Measurements from ENCODE around the gene FAM174B. TPM values are rescaled to one million over a fixed set of nuclear protein-coding genes. Genes with fewer than 3 reads are reported as not detected.

Gene FAM174B
- total and polyA plus RNA-seq, 8 donors = 26.0 to 122 (median 64.7) TPM

DNA sequence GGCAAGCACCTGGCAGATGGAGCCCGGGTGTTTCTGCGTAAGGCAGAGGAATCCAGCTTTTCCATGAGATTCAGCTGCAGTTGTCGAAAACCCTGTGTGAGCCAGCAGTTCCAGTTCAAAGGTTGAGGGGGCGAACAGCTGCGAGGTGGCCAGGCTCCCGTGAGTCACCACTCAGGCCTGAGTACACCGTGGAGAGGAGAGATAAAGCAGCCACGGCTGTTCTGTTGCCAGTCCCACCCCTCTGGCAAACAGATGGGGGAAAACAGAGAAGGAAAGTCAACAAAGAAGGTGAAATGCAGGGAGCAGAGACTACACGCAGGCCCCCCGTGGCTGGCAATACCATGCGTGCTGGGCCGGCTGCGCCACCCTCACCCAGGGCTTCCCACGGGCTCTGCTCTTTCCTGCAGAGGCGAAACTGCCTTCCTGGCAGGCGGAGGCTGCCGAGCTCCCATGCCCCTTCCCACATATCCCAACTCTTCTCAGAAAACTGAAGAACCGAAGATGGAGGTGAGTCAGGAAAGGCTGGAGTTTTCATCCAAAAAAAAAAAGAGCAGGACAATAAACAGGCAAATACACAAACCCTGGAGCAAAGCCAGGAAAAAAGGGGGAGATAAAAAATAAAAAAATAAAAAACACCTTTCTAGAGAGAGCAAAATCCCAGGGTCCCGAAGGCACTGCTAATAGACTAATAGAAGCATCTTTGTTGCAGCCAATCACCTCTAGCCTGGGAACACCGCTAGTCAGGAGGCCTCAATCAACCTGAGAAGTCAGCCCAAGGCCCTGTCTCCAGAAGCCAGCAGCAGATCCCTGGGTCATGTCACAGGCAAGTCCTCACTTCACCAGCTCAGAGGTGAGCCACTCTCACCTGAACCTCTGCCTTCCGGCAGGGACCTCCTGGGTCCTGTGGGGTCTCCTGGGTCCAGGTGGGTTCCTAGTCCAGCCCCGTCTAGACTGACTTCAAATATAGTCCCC, 37.7 kb downstream of the FAM174B start:
- peak; percentile 83 to 91 (median 86) for ATAC-seq
- H3K36me3 ChIP-seq = peaks cover 0 to 8% (median 0%) of the 10 kb centered on the region in 3 donors
- FAIRE-seq = no peak
- TF ChIP-seq, protein P1, sequence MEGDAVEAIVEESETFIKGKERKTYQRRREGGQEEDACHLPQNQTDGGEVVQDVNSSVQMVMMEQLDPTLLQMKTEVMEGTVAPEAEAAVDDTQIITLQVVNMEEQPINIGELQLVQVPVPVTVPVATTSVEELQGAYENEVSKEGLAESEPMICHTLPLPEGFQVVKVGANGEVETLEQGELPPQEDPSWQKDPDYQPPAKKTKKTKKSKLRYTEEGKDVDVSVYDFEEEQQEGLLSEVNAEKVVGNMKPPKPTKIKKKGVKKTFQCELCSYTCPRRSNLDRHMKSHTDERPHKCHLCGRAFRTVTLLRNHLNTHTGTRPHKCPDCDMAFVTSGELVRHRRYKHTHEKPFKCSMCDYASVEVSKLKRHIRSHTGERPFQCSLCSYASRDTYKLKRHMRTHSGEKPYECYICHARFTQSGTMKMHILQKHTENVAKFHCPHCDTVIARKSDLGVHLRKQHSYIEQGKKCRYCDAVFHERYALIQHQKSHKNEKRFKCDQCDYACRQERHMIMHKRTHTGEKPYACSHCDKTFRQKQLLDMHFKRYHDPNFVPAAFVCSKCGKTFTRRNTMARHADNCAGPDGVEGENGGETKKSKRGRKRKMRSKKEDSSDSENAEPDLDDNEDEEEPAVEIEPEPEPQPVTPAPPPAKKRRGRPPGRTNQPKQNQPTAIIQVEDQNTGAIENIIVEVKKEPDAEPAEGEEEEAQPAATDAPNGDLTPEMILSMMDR (IDR thresholded peaks at IDR 0.05) = no peak
- peak; percentile 75 to 93 (median 90) for DNase-seq
- no peaks in the 10 kb centered on the region for H3K9me3 ChIP-seq
- 36% methylated on average over 22 of the region's 22 CpGs for WGBS, 2 donors
- intact Hi-C loops (cut with DNase I) = no loop called here
- H3K4me1 ChIP-seq = peaks cover 48 to 69% (median 62%) of the 10 kb centered on the region in 3 donors
- no peak overlapping the region for H3K4me3 ChIP-seq
- peak overlapping the region; percentile 60 to 80 (median 76) for H3K27ac ChIP-seq
- no peaks in the 10 kb centered on the region for H3K27me3 ChIP-seq

DNA sequence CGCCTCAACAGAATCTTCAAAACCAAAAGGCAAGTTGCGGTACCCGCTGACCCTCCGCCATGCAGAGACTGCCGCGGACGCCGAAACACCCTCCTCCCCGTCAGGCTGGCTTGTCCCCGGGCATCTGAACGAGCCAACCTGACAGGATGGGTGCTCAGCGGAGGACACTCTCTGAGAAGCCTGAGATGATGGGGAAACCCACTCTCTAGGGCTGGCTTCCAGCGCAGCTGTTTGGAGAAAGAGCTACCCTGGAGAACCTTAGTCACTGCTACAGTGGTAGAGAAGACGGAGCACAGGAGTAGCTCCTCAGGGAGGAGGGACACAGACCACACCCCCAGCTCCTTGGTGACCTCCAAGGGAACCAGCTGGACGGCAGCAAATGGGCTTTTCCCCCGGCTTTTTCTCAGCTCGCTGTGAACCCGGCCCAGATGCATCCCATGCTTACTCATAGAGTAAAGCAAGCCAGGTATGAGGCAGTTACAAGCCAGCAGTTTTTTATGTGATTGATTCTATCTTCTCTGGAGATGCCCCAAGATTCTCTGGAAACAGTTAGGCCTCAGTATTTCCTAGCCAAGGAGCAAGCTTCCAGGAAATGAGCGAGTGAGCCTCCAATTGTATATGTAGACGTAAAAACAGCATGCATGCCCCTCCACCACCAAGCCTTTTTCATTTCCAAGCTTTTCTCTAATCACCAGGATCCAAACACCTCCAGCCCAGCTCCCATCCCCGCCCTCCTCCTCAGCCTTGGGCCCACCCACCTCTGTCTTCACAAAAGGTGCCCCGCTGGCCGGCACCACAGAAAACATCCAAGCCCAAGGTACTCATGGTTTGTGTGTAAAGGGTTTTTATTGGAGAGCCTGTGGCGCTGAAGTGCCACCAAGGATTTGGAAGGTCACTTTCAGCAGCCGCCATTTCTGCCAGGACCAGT, 38.7 kb downstream of the FAM174B start:
- H3K4me3 ChIP-seq = no peak overlapping the region
- 73 to 77% methylated on average over 25 of the region's 25 CpGs for WGBS, 2 donors
- TF ChIP-seq, protein P1 (IDR thresholded peaks at IDR 0.05) = no peak
- peaks cover 0 to 8% (median 0%) of the 10 kb centered on the region in 3 donors for H3K36me3 ChIP-seq
- intact Hi-C loops (cut with DNase I) = no loop called here
- DNase-seq = peak in 2 of 6 donors; percentile 56 to 58
- peaks cover 43 to 64% (median 58%) of the 10 kb centered on the region in 3 donors for H3K4me1 ChIP-seq
- no peaks in the 10 kb centered on the region for H3K27me3 ChIP-seq
- peak overlapping the region; percentile 60 to 80 (median 76) for H3K27ac ChIP-seq
- H3K9me3 ChIP-seq = no peaks in the 10 kb centered on the region
- peak in 2 of 4 donors; percentile 2 for ATAC-seq
- FAIRE-seq = no peak

DNA sequence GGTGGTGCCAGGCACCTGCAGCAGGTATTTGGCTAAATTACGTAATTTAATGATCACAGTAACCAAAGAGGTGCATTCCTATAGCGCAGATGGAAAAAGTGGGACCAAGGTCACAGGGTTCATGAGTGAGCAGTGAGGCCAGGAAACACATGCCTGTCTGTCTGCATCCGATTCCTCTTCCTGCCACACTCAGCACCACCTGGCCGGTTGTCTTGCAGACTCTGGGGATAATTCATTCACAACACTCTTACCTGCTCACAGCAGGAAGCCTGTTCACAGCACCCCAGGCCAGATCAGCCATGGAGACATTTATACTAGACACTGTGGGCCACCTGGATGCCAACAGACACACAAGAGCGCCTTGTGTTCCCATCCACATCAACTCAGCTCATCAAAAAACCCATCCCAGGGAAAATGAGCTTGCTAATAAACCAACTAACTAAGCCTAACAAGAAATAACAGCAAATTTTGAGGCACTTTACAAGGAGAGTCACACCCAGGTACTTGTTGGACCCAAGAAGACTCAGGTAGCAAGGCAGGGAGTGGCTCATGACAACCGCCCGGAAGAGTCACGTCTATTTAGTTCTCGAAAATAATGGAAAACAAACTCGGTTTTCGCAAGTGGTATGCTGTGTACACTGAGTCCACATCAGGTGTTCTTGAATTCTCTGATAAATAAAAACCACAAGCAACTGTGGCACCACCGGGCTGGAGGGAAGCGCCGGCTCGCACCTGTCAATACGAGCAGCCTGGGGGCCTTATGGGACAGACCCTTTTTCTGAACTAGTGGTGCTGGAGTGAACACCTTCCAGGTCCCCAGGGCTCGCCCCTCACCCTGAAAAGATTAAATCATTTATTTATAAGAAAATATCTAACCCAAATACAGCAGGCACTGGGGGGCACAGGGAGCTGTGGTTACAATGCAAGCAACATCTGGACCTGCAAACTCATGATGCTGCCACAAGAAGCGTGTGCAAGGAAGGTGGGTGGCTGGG, 40.5 kb downstream of the FAM174B start:
- H3K27ac ChIP-seq = peak overlapping the region in 3 of 4 donors; percentile 1 to 53 (median 50)
- no peak overlapping the region for H3K4me3 ChIP-seq
- no peaks in the 10 kb centered on the region for H3K9me3 ChIP-seq
- peaks cover 0 to 8% (median 0%) of the 10 kb centered on the region in 3 donors for H3K36me3 ChIP-seq
- no peaks in the 10 kb centered on the region for H3K27me3 ChIP-seq
- 82 to 83% methylated on average over 18 of the region's 18 CpGs for WGBS, 2 donors
- peak in 1 of 6 donors; percentile 9 for DNase-seq
- intact Hi-C loops (cut with DNase I) = no loop called here
- peaks cover 39 to 54% (median 53%) of the 10 kb centered on the region in 3 donors for H3K4me1 ChIP-seq
- FAIRE-seq = no peak
- no peak for ATAC-seq
- TF ChIP-seq, protein P1 (IDR thresholded peaks at IDR 0.05) = no peak

DNA sequence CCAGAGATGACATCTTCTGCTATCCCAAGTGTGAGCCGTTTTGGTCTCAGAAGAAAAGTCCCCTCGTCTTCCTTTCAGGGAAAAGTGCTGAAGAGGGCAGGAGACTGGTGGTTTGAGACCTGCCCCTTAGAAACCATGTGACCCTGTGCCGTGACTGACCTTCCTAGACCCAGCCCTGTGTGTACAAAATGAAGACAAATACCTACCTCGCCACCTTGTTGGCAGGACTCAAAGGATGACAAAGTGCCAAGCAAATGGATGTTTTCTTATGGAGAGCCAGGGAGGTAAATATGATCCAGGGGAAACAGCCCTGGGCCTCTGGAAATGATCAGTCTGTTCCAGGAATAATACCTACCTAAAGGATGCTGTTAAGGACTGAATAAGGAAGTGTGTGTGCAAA, 41.3 kb downstream of the FAM174B start:
- WGBS, 2 donors = 33 to 38% methylated on average over 4 of the region's 4 CpGs
- DNase-seq (peak in 4 of 6 donors; percentile 71 to 82 (median 76)), ATAC-seq (peak; percentile 52 to 74 (median 64)), FAIRE-seq (no peak)
- Histone ChIP-seq H3K4me3 (no peak overlapping the region), H3K27me3 (no peaks in the 10 kb centered on the region), H3K36me3 (peaks cover 0 to 8% (median 0%) of the 10 kb centered on the region in 3 donors), H3K27ac (peak overlapping the region in 3 of 4 donors; percentile 1 to 53 (median 50)), H3K4me1 (peaks cover 32 to 46% (median 46%) of the 10 kb centered on the region in 3 donors), H3K9me3 (no peaks in the 10 kb centered on the region)
- intact Hi-C loops (cut with DNase I) = no loop called here
- TF ChIP-seq, protein P1 (IDR thresholded peaks at IDR 0.05) = no peak
